H9 (cell line): ENCODE results near the gene C10orf105. TPM values are rescaled to one million over a fixed set of nuclear protein-coding genes. Genes with fewer than 3 reads are reported as not detected.

ENCODE experiments used
- DNase-seq: peaks from one replicate; pipeline ENCODE4 v3.0.0-alpha.2; 2017
- H2AFZ ChIP-seq: one replicate; pipeline ENCODE4 v1.6.1; 2013; ENCODE audit warnings: mild to moderate bottlenecking, low read length, control low read depth, moderate library complexity
- H2AK5ac ChIP-seq: 2 replicates; pipeline ENCODE4 v1.6.1; 2013; ENCODE audit warnings: low read length, control low read depth, mixed read lengths; ENCODE audit not compliant: insufficient read length
- H2BK120ac ChIP-seq: one replicate; pipeline ENCODE4 v1.6.1; 2013; ENCODE audit warnings: low read depth, mild to moderate bottlenecking, low read length, control low read depth, inconsistent platforms; ENCODE audit not compliant: poor library complexity, severe bottlenecking
- H2BK12ac ChIP-seq: 2 replicates; pipeline ENCODE4 v1.6.1; 2013; ENCODE audit warnings: low read length, control low read depth, mixed read lengths, low read depth; ENCODE audit not compliant: insufficient read length
- H2BK15ac ChIP-seq: 2 replicates; pipeline ENCODE4 v1.6.1; 2013; ENCODE audit warnings: low read depth, low read length, control low read depth
- H2BK20ac ChIP-seq: one replicate; pipeline ENCODE4 v1.6.1; 2013; ENCODE audit warnings: low read depth, mild to moderate bottlenecking, low read length, control low read depth, inconsistent platforms; ENCODE audit not compliant: poor library complexity, severe bottlenecking
- H2BK5ac ChIP-seq: 2 replicates; pipeline ENCODE4 v1.6.1; 2013; ENCODE audit warnings: low read length, control low read depth, mixed read lengths; ENCODE audit not compliant: insufficient read length
- H3K14ac ChIP-seq: 2 replicates; pipeline ENCODE4 v1.6.1; 2013; ENCODE audit warnings: low read length, control low read depth; ENCODE audit not compliant: insufficient read depth
- H3K18ac ChIP-seq: 2 replicates; pipeline ENCODE4 v1.6.1; 2013; ENCODE audit warnings: low read depth, mild to moderate bottlenecking, mixed read lengths, low read length, control low read depth; ENCODE audit not compliant: insufficient read length
- H3K23ac ChIP-seq: 2 replicates; pipeline ENCODE4 v1.6.1; 2013; ENCODE audit warnings: low read length, control low read depth, mixed read lengths, low read depth; ENCODE audit not compliant: insufficient read length
- H3K23me2 ChIP-seq: 2 replicates; pipeline ENCODE4 v1.6.1; 2013; ENCODE audit warnings: low read depth, mild to moderate bottlenecking, mixed read lengths, low read length, control low read depth; ENCODE audit not compliant: insufficient read length, poor library complexity, severe bottlenecking
- H3K27ac ChIP-seq: 2 replicates; pipeline ENCODE4 v1.5.1; 2013; ENCODE audit warnings: low read length, control low read depth, mixed read lengths, low read depth; ENCODE audit not compliant: insufficient read length
- H3K27me3 ChIP-seq: 2 replicates; pipeline ENCODE4 v1.6.1; 2013; ENCODE audit warnings: low read length, control low read depth, inconsistent platforms; ENCODE audit not compliant: insufficient read depth
- H3K4ac ChIP-seq: 2 replicates; pipeline ENCODE4 v1.6.1; 2013; ENCODE audit warnings: low read depth, mild to moderate bottlenecking, control low read depth, inconsistent platforms, low read length, moderate library complexity
- H3K4me1 ChIP-seq: 2 replicates; pipeline ENCODE4 v1.6.1; 2013; ENCODE audit warnings: low read length, control low read depth, inconsistent platforms; ENCODE audit not compliant: insufficient read depth
- H3K4me2 ChIP-seq: 2 replicates; pipeline ENCODE4 v1.6.1; 2013; ENCODE audit warnings: low read length, control low read depth, mixed read lengths; ENCODE audit not compliant: insufficient read length, insufficient read depth
- H3K56ac ChIP-seq: 2 replicates; pipeline ENCODE4 v1.6.1; 2013; ENCODE audit warnings: low read depth, mild to moderate bottlenecking, mixed read lengths, low read length, control low read depth; ENCODE audit not compliant: insufficient read length
- H3K79me1 ChIP-seq: 2 replicates; pipeline ENCODE4 v1.6.1; 2013; ENCODE audit warnings: low read depth, mild to moderate bottlenecking, moderate library complexity, low read length, control low read depth, inconsistent platforms; ENCODE audit not compliant: insufficient read depth, poor library complexity, severe bottlenecking
- H3K79me2 ChIP-seq: 2 replicates; pipeline ENCODE4 v1.6.1; 2013; ENCODE audit warnings: low read length, control low read depth, inconsistent platforms; ENCODE audit not compliant: insufficient read depth
- H3K9ac ChIP-seq: 2 replicates; pipeline ENCODE4 v1.6.1; 2013; ENCODE audit warnings: low read length, control low read depth, mixed read lengths; ENCODE audit not compliant: insufficient read length; ENCODE audit errors: extremely low read depth
- H3K9me3 ChIP-seq: one replicate; pipeline ENCODE4 v1.6.1; 2013; ENCODE audit warnings: low read depth, low read length, inconsistent platforms; ENCODE audit not compliant: control insufficient read depth
- H3T11ph ChIP-seq: one replicate; pipeline ENCODE4 v1.6.1; 2013; ENCODE audit warnings: mild to moderate bottlenecking, low read length, control low read depth, inconsistent platforms
- H4K20me1 ChIP-seq: one replicate; pipeline ENCODE4 v1.6.1; 2013; ENCODE audit not compliant: control insufficient read depth, insufficient read length, insufficient read depth
- H4K5ac ChIP-seq: 2 replicates; pipeline ENCODE4 v1.6.1; 2013; ENCODE audit warnings: low read depth, mild to moderate bottlenecking, mixed read lengths, low read length, control low read depth; ENCODE audit not compliant: insufficient read length
- H4K8ac ChIP-seq: replicated peaks from 2 replicates; pipeline ENCODE4 v1.6.1; 2013; ENCODE audit warnings: low read length, control low read depth, mixed read lengths, low read depth; ENCODE audit not compliant: insufficient read length
- H4K91ac ChIP-seq: 2 replicates; pipeline ENCODE4 v1.6.1; 2013; ENCODE audit warnings: low read depth, mild to moderate bottlenecking, moderate library complexity, mixed read lengths, low read length, control low read depth; ENCODE audit not compliant: insufficient read length
- H3K27ac Mint-ChIP-seq, 3 experiments: 2 replicates in 2 of 3; 3 replicates in 1 of 3; pipeline ENCODE4 v1.8.0; 2020 to 2021; ENCODE audit warnings: mixed read lengths in 3 of 3, mild to moderate bottlenecking in 1 of 3, moderate library complexity in 1 of 3
- H3K27me3 Mint-ChIP-seq: 2 replicates; pipeline ENCODE4 v1.8.0; 2021; ENCODE audit warnings: low read depth, mild to moderate bottlenecking, moderate library complexity, mixed read lengths
- H3K36me3 Mint-ChIP-seq, 3 experiments: 2 replicates in 2 of 3; 3 replicates in 1 of 3; pipeline ENCODE4 v1.8.0; 2020 to 2021; ENCODE audit warnings: low read depth in 3 of 3, mixed read lengths in 3 of 3; ENCODE audit not compliant: insufficient read depth in 1 of 3
- H3K4me1 Mint-ChIP-seq, 2 experiments: 2 replicates each; pipeline ENCODE4 v1.8.0; 2020; ENCODE audit warnings: mixed read lengths in 2 of 2
- H3K4me3 Mint-ChIP-seq, 2 experiments: 2 replicates in 1 of 2; 3 replicates in 1 of 2; pipeline ENCODE4 v1.8.0; 2020 to 2021; ENCODE audit warnings: mild to moderate bottlenecking in 2 of 2, mixed read lengths in 2 of 2, moderate library complexity in 1 of 2
- H3K9me3 Mint-ChIP-seq, 2 experiments: 2 replicates in 1 of 2; 3 replicates in 1 of 2; pipeline ENCODE4 v1.8.0; 2020; ENCODE audit warnings: mild to moderate bottlenecking in 2 of 2, mixed read lengths in 2 of 2, moderate library complexity in 1 of 2
- CTCF ChIP-seq: fragments of 200-600 bp; sonication (generic); conservative IDR thresholded peaks from 3 replicates; pipeline ENCODE4 v1.8.0; 2021; ENCODE audit warnings: antibody characterized with exemption, mild to moderate bottlenecking
- WGBS: extraction: QIAGEN DNeasy Blood & Tissue Kit; methylation state at CpG from one replicate; pipeline ENCODE4 v1.1.7; 2013; ENCODE audit warnings: missing lambda C conversion rate, low lambda C conversion rate, mixed read lengths; ENCODE audit not compliant: insufficient read length; ENCODE audit errors: extremely low coverage; 5-methylcytosine and 5-hydroxymethylcytosine counted together
- total RNA-seq: library from RNA; stranded (reverse); gene quantifications from 2 replicates; pipeline ENCODE4 v1.2.1, GENCODE V29; 2021

The C10orf105 gene
- total RNA-seq, 1 experiment from 2014 or later = 0.26 TPM

- no peaks in the 10 kb centered on the region for H4K20me1 ChIP-seq
- no peaks in the 10 kb centered on the region for H3K4me1 ChIP-seq
- no peaks in the 10 kb centered on the region for H3K9me3 Mint-ChIP-seq
- no peaks in the 10 kb centered on the region for H3K9me3 ChIP-seq
- no peak overlapping the region for H2BK5ac ChIP-seq
- H3K23me2 ChIP-seq = no peaks in the 10 kb centered on the region
- no peak overlapping the region for H2BK120ac ChIP-seq
- H3K23ac ChIP-seq = no peak overlapping the region
- no peak overlapping the region for H4K8ac ChIP-seq
- H3K27me3 ChIP-seq = no peaks in the 10 kb centered on the region
- no peaks in the 10 kb centered on the region; a peak in 1 of 7 replicates for H3K36me3 Mint-ChIP-seq
- no peak overlapping the region for H3K14ac ChIP-seq
- H3K18ac ChIP-seq = no peak overlapping the region
- H3T11ph ChIP-seq = no peak overlapping the region
- no peak overlapping the region for H3K27ac Mint-ChIP-seq
- H3K4ac ChIP-seq = no peak overlapping the region
- H2BK12ac ChIP-seq = no peak overlapping the region
- no peak overlapping the region for H3K27ac ChIP-seq
- no peak overlapping the region for H4K5ac ChIP-seq
- no peaks in the 10 kb centered on the region for H3K79me1 ChIP-seq
- no peak for TF ChIP-seq CTCF
- H3K56ac ChIP-seq = no peak overlapping the region
- H3K4me2 ChIP-seq = no peak overlapping the region
- H3K27me3 Mint-ChIP-seq = peaks cover 2% of the 10 kb centered on the region; the same call in 1 of the 2 replicates
- no peaks in the 10 kb centered on the region for H3K79me2 ChIP-seq
- H3K4me3 Mint-ChIP-seq = no peak overlapping the region
- no peak overlapping the region for H2BK15ac ChIP-seq
- H3K4me1 Mint-ChIP-seq = peaks cover 11 to 28% of the 10 kb centered on the region in 2 experiments
- H2BK20ac ChIP-seq = no peak overlapping the region
- H2AFZ ChIP-seq = no peak overlapping the region
- WGBS = no CpG with 5 or more reads among the region's 8 CpGs
- DNase-seq = no peak
- H4K91ac ChIP-seq = no peak overlapping the region
- H2AK5ac ChIP-seq = no peak overlapping the region
- H3K9ac ChIP-seq = no peak overlapping the region
These were observed 4.6 kb downstream of the C10orf105 start for GRCh38 chr10:71715026-71715425.
